Erythroblast (primary cell): Measurements from ENCODE around the gene TMEM272.

ENCODE experiments used
- GATA1 ChIP-seq: IDR thresholded peaks from 2 replicates; pipeline ENCODE4 v1.6.1; 2011; ENCODE audit warnings: low read depth, mild to moderate bottlenecking, control low read depth, low read length, moderate library complexity
- POLR2A ChIP-seq: IDR thresholded peaks from 2 replicates; pipeline ENCODE4 v1.6.1; 2011; ENCODE audit warnings: mild to moderate bottlenecking, low read length

DNA sequence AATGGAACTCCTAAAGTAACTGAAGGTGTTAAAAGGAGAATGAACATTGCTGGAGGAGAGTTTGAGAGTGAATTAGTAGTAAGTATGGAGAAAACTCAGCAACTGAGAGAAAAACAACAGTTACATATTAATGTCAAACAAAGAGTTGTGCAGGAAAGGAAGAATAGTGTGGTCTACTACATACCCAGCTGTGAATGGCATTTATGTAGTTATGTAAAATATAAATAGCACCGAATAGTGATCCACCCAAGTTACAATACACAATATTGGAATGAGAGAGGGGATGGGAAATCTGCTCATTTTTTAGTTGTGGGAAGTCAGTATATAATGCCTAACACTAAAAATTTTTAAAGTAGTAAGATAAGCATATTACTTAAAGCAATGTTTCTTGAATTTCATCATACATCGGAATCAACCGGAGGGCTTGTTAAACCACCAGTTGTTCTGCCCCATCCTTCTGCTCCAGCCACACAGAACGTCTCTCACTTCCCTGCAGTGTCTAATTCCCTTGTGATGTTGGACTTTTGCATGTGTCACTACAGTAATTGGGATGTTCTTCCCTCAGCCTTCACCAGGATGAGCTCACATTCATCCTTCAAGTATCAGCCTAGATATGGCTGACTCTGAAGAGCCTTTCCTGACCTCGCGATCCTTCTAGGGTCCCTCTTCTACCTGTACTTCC is 28.3 kb upstream of the TMEM272 start:
- TF ChIP-seq POLR2A (no peak), GATA1 (no peak)
